ENCODE data around the gene GPR85. TPM values are rescaled to one million over a fixed set of nuclear protein-coding genes. Genes with fewer than 3 reads are reported as not detected.
A peak's percentile ranks its signal among the peaks of the same experiment; 100 is the strongest.

GPR85 gene
- total and polyA plus RNA-seq, 10 of the 15 experiments (the other 5 are each of a cell fraction or from before 2014, with no cell fraction given), result 0.05 to 0.38 TPM; not detected in 8

GRCh38 chr7:113087071-113087998 is 708 bp upstream of the GPR85 start:
- ChIA-PET SMC1A (ENCODE audit: uncharacterized antibody, unreplicated experiment) (interaction anchor here (0.6 kb wide), 1 partner anchor 20 kb away, joined by 3 read pairs; no protein-coding TSS in a partner anchor), POLR2A (no interaction called here), CTCF (interaction anchor here (0.7 to 1.3 kb wide), 2 partner anchors 26 to 73 kb away, joined by 3 read pairs; no protein-coding TSS in a partner anchor), RAD21 (ENCODE audit: unreplicated experiment) (no interaction called here)
- no peak for DNase-seq (ENCODE audit: low read depth, low spot score)
- in situ Hi-C loops (cut with MboI), result no loop called here
- Histone ChIP-seq H3K4me2 (ENCODE audit: control insufficient read depth, insufficient read depth) (no peak overlapping the region), H3K36me3 (ENCODE audit: control insufficient read depth in 2 of 2, insufficient read depth in 2 of 2, low read length in 1 of 2) (no peaks in the 10 kb centered on the region), H3K9me3 (replicated peaks; ENCODE audit: control insufficient read depth, insufficient read depth, low read length) (no peaks in the 10 kb centered on the region), H3K4me1 (ENCODE audit: control insufficient read depth, insufficient read depth, low read length) (no peaks in the 10 kb centered on the region), H3K4me3 (no peak overlapping the region), H3K79me2 (ENCODE audit: control insufficient read depth, insufficient read depth, low read length) (no peaks in the 10 kb centered on the region), H2AFZ (ENCODE audit: control insufficient read depth, low read depth, low read length) (no peak overlapping the region), H3K9ac (ENCODE audit: control insufficient read depth, insufficient read depth, low read length) (no peak overlapping the region), H3K27ac (ENCODE audit: control insufficient read depth, insufficient read depth) (no peak overlapping the region), H4K20me1 (ENCODE audit: control insufficient read depth, insufficient read depth) (no peaks in the 10 kb centered on the region), H3K27me3 (replicated peaks in 1 of 2; ENCODE audit: control insufficient read depth in 2 of 2, insufficient read depth in 2 of 2, low read length in 1 of 2) (peaks cover 0 to 1% of the 10 kb centered on the region in 2 experiments; a peak in 2 of 4 replicates)
- intact Hi-C loops (cut with micrococcal nuclease; ENCODE audit: unreplicated experiment), result no loop called here
- WGBS (ENCODE audit: insufficient coverage, insufficient replicate concordance, low lambda C conversion rate, missing lambda C conversion rate), result 24% methylated on average over 15 of the region's 15 CpGs
- no TSS peak for BruUV-seq (replicated peaks)
- ATAC-seq, result peak; percentile 61
- no peak for FAIRE-seq
- TF ChIP-seq CHD1 (IDR thresholded peaks at IDR 0.05; ENCODE audit: low read depth, low read length) (no peak), SMAD1 (IDR thresholded peaks at IDR 0.05; ENCODE audit: low read depth, partially characterized antibody) (no peak), IKZF2 (IDR thresholded peaks at IDR 0.05) (no peak), TCF3 (IDR thresholded peaks at IDR 0.05; ENCODE audit: borderline replicate concordance, insufficient read depth, low read depth, low read length) (no peak), NR2C1 (IDR thresholded peaks at IDR 0.05) (no peak), PML (IDR thresholded peaks at IDR 0.05; ENCODE audit: low read length) (no peak), ELK1 (IDR thresholded peaks at IDR 0.05; ENCODE audit: low read depth, low read length) (no peak), TAF1 (IDR thresholded peaks at IDR 0.05; ENCODE audit: borderline replicate concordance, low read depth, low read length) (no peak), ZNF217 (IDR thresholded peaks at IDR 0.05) (no peak), MXI1 (IDR thresholded peaks at IDR 0.05; ENCODE audit: low read depth, low read length) (no peak), CEBPB (IDR thresholded peaks at IDR 0.05; ENCODE audit: borderline replicate concordance in 1 of 2, low read depth in 2 of 2, low read length in 2 of 2) (no peak), NFYA (IDR thresholded peaks at IDR 0.05; ENCODE audit: borderline replicate concordance, low read depth, low read length) (no peak)
